NCI-H524 treated with DMSO at 0.1 percent for 48 hours (cell line): Measurements from ENCODE around the gene FLOT1.
A peak's percentile ranks its signal among the peaks of the same experiment; 100 is the strongest.
"Not testable (repeated sequence)": the region's sequence is repeated elsewhere in the genome, so short reads cannot be mapped to it uniquely, and the experiment has no call there.

Experiments
- DNase-seq: peaks from one replicate; lab custom pipeline; 2025; lab: John Stamatoyannopoulos, UW

The FLOT1 gene

DNA sequence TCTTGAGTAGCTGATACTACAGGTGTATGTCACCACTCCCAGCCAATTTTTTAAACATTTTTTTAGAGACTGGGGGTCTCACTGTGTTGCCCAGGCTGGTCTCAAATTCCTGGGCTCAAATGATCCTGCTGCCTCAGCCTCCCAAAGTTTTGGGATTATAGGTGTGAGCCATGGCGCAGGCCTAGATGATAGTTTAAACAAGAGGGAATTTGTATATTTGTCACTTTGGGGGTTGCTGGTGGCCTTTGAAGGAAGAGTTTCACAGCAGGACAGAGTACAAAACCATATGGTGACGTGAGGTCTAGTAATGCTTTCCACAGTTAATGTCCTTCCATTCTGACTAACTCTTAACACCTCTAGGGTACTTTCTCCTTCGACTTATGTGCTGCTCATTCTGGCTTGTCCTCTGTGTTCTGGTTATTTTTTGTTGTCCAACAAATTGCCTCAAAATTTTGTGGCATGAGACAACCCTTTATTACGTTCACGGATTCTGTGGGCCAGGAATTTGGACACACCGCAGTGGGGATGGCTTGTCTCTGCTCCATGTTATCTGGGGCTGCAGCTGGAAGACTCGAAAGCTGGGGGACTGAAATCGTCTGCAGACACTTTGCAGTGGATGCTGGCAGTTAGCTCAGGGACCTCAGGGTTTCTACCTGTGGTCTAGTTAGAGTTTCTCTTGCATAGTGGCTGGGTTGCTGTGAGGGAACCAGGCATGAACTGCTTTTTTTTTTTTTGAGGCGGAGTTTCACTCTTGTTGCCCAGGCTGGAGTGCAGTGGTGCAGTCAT is 24.9 kb upstream of the FLOT1 start:
- DNase-seq, result no peak

GRCh38 chr6:30766461-30767157 is 24.1 kb upstream of the FLOT1 start:
- no peak for DNase-seq

DNA sequence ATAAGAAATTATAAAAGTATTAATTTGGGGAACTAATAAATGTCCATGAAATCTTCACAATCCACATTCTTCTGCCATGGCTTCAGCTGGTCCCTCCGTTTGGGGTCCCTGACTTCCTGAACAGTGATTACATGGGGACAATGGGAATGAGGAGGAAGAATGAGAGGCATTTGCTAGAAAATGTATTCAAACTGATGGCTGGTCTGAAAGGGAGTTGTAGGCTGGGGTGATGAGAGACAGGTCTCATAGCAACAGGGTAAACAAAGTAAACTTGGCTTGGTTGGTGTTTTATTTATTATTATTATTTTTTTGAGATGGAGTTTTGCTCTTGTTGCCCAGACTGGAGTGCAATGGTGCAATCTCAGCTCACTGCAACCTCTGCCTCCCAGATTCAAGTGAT is 23.0 kb upstream of the FLOT1 start:
- DNase-seq, result not testable (repeated sequence)

- not testable (repeated sequence) for DNase-seq
These were observed 22.1 kb upstream of the FLOT1 start for GRCh38 chr6:30764490-30765043.

DNA sequence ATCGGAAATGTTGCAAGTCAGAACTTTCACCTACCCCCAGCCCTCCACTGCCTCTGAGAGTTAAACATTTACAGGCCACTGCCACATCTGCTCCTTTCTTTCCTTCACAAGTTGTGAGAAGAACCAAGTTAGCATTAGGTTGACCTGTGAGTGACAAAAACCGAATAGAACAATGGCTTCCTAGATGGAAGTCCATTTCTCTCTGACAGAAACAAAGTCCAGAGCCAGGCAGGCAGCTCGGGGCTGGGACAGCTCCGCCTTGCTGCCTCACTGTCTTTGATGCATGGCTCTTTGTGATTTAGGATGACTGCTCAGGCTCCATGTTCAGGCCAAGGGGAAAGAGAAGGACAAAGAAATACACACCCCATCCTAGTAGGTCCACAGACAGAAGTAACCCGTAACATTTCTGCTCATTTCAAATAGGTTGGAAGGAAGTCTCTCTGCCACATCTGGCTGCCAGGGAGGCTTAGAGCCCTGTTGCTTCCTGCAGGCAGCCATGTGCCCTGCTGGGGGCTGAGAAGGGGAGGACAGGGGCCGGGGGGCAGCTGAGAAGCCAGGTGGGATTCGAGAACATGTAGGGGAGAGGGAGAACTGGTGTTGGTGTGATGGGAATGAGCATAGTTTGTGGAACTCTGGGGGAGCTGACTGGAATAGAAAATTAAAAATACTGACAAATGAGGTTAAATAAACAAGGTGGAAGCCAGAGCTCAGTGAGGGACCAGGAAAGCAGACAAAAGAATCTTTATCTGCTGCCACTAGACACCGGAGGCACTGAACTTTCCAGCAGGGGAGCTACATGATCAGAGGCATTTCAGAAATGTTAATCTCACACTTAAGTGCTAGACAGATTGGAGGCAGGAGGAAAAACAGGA is 21.4 kb upstream of the FLOT1 start:
- DNase-seq, result peak; percentile 65

DNA sequence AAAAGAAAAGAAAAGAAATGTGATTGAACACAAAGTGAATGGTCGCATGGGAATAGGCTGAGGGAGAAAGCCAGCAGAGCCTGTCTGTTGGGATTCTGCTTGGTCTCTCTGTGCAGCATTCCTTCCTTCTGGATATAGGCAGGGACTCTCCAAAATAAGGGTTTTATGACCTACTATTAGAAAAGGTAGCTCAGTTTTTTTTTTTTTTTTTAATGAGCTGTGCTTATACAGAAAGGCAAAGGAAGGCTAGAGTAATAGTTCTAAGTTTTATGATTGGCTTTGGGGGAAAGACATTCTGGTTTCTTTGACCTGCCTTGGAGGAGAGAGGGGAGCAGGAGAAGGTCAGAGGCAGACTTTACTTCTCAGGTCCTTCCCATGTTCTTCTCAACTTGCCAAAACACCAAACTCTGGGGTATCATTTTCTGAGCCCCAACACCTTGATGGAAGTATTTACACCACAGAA is 20.7 kb upstream of the FLOT1 start:
- DNase-seq, result no peak

DNA sequence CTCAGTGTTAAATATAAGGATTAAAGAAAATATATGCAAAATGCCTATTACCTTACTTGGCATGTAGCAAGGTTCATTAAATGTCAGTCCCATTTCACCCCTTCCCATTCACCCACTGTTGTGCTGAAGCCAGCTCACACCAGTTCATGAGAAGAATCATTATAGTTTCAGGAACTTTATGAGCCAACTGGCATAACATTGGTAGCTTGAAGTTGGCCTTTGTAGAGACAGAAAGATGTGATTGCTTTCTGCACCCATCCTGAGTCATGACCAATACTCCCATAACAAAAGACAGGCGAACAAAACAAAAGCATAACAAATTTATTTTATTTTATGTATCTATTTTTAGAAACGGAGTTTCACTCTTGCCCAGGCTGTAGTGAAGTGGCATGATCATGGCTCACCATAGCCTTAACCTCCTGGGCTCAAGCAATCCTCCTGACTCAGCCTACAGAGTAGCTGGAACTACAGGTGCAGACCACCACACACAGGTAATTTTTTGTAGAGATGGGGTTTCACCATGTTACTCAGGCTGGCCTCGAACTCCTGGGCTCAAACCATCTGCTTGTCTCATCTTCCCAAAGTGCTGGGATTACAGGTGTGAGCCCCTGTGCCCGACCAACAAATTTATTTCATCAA is 19.4 kb upstream of the FLOT1 start:
- no peak for DNase-seq

DNA sequence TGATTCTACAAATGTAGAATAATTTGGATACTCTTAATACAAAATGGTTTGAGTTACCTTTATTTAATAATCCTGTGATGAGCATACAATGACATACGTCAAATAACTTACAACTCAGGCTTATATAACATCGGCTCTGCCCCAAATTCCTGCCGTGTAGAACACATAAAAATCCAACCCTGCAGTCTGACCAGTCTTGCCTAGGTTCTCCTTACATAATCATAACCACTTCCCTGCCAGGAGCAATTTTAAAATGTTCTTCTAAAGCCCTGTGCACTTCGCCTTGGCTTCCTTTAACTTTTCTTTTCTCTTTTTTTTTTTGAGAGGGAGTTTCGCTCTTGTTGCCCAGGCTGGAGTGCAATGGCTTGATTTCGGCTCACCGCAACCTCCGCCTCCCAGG is 18.1 kb upstream of the FLOT1 start:
- DNase-seq, result no peak

GRCh38 chr6:30759575-30760239 is 17.2 kb upstream of the FLOT1 start:
- no peak for DNase-seq

DNA sequence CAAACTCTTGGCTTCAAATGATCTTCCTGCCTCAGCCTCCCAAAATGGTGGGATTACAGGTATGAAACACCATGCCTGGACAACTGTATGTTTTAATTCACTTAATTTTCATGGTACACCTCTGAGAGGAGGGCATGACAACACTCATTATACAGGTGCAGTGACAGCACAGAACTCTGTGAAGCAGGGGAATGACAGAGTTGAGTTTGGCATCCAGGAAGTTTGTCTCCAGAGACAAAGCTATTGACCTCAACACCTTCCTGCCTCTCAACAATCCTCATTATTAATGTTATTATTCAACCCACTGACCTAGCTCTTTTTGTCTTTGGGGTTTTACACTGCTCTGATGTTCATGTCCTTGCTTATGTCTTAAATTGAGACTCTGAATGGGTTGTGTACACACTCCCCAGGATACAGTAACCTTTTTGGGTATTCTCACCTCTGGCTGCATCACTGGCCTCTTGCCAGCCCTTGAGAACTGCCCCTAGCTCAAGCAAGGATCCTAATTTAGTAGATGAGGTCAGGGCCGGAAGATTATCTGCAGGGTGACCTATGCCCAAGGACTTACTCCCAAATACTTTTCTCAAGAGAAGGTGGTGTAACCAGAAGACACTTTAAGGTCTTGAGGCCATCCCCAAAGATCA is 14.9 kb upstream of the FLOT1 start:
- DNase-seq, result no peak

- DNase-seq, result not testable (repeated sequence)
These were observed 14.0 kb upstream of the FLOT1 start for GRCh38 chr6:30756405-30757003.

- DNase-seq, result no peak
These were observed 12.1 kb upstream of the FLOT1 start for GRCh38 chr6:30754631-30755030.

- no peak for DNase-seq
These were observed 9.9 kb upstream of the FLOT1 start for GRCh38 chr6:30752157-30752927.

DNA sequence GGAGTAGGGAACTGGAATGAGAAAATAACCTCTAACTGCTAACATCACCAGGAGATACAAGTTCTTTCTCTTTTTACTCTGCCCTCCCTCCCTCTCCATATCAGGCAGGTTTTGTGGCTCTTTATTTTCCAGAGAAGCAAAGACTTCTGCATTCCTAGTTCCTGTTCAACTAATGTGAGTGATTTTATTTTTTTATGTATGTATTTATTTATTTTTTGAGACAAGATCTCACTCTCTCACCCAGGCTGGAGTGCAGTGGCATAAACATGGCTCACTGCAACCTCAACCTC is 7.8 kb upstream of the FLOT1 start:
- no peak for DNase-seq

DNA sequence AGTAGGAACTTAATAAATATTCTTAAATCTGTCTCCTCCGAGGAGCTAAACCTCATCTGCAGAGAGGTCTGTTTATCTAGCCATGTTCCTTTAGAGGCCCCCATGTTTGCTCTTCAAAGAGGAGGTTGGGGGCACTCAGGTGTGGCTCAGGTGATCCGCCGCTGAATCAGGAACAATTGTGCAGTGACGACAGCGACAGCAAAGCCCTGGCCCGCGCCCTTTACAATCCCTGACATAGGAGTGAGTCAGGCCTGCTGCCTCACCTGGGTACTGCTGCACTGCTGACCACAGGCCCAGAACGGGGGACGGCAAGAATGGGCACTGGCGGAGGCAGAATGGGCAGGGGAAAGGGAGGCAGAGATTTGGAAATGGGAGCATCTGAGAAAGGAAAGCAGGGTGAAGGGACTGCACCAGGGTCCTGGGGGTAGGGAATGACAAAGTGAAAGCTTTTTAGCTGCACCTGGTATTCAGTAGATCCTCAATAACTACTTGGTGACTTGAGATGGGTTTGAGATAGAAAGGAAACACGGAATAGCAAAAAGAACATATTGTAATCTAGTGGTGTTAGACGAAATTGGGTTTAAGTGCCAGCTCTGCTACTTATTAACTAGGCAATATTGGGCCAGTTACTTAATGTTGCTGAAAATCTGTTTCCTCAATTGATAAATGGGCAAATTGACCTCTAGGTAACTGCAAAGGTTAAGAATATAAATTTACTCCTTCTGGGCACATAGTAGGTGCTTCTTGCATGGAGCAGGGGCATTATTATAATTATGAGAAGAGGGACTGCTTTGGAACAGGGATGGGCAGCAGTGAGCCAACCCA is 7.3 kb upstream of the FLOT1 start:
- DNase-seq, result no peak

GRCh38 chr6:30748851-30749540 is 6.5 kb upstream of the FLOT1 start:
- DNase-seq, result no peak

DNA sequence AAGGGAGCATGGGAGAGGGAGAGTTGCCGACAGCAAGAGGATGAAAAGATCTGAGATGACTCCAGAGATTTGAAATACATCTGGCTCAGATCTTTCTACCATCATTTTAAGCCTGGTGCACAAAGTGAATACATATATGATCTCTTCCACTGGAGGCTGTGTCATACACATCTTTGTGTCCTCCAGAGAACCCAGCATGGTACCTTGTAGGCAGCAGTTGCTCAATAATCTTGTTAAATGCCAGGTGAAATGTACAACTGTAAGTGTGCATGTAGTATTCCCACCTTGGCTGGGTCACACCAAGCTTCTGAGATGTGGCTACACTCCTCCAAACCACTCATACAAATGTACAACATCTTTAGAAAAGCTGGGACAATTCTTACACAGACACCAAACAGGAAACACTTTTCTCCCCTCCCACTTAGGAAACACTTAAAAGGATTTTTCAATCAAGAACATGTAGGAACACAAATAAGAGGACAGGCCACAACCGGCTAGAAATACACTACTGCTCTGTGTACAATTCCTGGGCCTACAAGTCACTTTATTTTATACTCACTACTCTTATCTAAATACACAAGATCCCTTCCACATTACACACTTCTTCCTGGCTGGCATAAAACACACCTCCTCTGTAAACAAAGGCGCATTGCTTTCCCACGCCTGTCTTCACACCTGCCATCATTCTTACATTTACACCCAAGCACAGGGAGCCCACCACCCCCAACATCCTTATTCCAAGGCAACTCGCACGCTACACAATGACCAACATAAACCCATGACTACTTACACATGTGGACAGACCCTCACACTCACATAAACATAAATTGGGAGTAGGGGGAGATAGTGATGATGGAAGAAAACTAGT is 5.6 kb upstream of the FLOT1 start:
- no peak for DNase-seq
